ENCODE results near the gene SKOR1. TPM values are rescaled to one million over a fixed set of nuclear protein-coding genes. Genes with fewer than 3 reads are reported as not detected.

The SKOR1 gene
- total and polyA plus RNA-seq, 2 donors: 0.14 to 0.46 TPM

DNA sequence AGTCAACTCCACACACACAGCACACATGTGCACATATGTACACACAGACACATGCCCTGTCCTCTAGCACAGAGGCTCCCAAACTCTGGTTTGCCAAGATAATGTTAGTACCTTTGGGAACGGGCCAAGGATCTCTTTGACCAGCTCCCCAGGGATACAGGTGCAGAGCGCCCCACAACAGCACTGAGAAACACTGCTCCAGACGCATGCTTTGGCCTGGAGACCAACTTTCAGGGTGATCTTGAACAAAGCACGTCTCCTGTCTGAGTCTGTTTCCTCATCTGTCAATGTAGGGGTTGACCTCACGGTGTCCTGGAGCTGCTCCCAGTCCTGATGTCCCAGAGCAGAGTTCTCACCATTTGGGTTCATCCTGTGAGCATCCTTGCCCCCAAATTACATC is 15.9 kb upstream of the SKOR1 start:
- peaks cover 12 to 16% of the 10 kb centered on the region in 2 donors for H3K36me3 ChIP-seq (ENCODE audit: control insufficient read depth in 2 of 2, insufficient read depth in 2 of 2, low read length in 1 of 2)
- DNase-seq (ENCODE audit: low read depth in 6 of 9, low spot score in 9 of 9): no peak
- no peak overlapping the region for H3K4me3 ChIP-seq (ENCODE audit: low read length in 2 of 2)
- no peak overlapping the region for H3K27ac ChIP-seq (ENCODE audit: low read depth in 1 of 2, low read length in 1 of 2)
- H3K27me3 ChIP-seq (ENCODE audit: control insufficient read depth in 2 of 2, insufficient read depth in 1 of 2, low read length in 1 of 2): peaks cover 0 to 7% of the 10 kb centered on the region in 2 donors
- no peaks in the 10 kb centered on the region for H3K9me3 ChIP-seq (ENCODE audit: control insufficient read depth in 2 of 2, insufficient read depth in 1 of 2, low read length in 1 of 2)
- peaks cover 5 to 22% of the 10 kb centered on the region in 2 donors for H3K4me1 ChIP-seq (ENCODE audit: control insufficient read depth in 2 of 2, insufficient read depth in 2 of 2, low read length in 2 of 2)
- WGBS: 97% methylated on average over 5 of the region's 5 CpGs

DNA sequence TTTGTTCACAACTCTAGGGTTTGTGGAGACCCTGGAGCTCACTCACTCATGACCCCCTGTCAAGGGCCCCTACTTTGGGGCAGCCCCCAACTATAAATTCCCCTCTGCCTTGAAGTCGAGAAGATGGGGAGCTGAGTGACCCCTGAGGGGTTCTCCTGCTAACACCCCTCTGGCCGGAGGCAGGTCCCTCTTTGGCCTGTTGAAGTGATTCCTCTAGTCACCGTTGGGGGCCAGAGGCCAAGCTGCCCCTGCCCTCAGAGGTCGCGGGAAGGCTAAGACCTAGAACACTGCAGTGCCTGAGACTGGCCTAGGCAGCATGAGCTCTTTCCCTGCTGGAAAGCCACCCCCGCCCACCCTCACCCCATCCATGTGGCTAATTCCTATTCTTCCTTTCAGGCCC is 15.4 kb upstream of the SKOR1 start:
- 98% methylated on average over 6 of the region's 6 CpGs for WGBS
- Histone ChIP-seq H3K4me3 (ENCODE audit: low read length in 2 of 2) (no peak overlapping the region), H3K36me3 (ENCODE audit: control insufficient read depth in 2 of 2, insufficient read depth in 2 of 2, low read length in 1 of 2) (peaks cover 12 to 16% of the 10 kb centered on the region in 2 donors), H3K9me3 (ENCODE audit: control insufficient read depth in 2 of 2, insufficient read depth in 1 of 2, low read length in 1 of 2) (no peaks in the 10 kb centered on the region), H3K27ac (ENCODE audit: low read depth in 1 of 2, low read length in 1 of 2) (no peak overlapping the region), H3K4me1 (ENCODE audit: control insufficient read depth in 2 of 2, insufficient read depth in 2 of 2, low read length in 2 of 2) (peaks cover 5 to 17% of the 10 kb centered on the region in 2 donors), H3K27me3 (ENCODE audit: control insufficient read depth in 2 of 2, insufficient read depth in 1 of 2, low read length in 1 of 2) (peaks cover 0 to 7% of the 10 kb centered on the region in 2 donors)
- no peak for DNase-seq (ENCODE audit: low read depth in 6 of 9, low spot score in 9 of 9)

DNA sequence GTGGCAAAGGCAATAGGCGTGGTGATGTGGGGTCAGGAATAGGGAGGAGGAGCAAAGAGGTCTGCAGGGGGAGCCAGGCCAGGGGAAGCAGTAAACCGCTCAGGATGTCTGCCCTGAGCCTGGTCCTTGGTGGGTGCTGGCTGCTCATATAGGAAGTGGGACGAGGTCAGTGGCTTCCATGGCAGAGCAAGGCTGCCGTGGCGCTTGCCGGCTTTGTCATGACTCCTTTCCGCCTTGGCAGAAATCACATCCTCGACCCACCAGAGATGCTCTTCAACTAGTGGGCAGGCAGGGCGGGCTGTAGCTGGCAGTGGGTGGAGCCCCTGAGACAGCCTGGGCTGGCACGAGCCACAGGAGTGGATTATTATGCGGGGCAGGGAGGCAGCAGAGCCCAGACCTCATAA is 13.1 kb upstream of the SKOR1 start:
- Histone ChIP-seq H3K4me3 (ENCODE audit: low read length in 2 of 2) (no peak overlapping the region), H3K4me1 (ENCODE audit: control insufficient read depth in 2 of 2, insufficient read depth in 2 of 2, low read length in 2 of 2) (peaks cover 0 to 3% of the 10 kb centered on the region in 2 donors), H3K9me3 (ENCODE audit: control insufficient read depth in 2 of 2, insufficient read depth in 1 of 2, low read length in 1 of 2) (peaks cover 0 to 2% of the 10 kb centered on the region in 2 donors), H3K36me3 (ENCODE audit: control insufficient read depth in 2 of 2, insufficient read depth in 2 of 2, low read length in 1 of 2) (peaks cover 0 to 6% of the 10 kb centered on the region in 2 donors), H3K27me3 (ENCODE audit: control insufficient read depth in 2 of 2, insufficient read depth in 1 of 2, low read length in 1 of 2) (peaks cover 5 to 9% of the 10 kb centered on the region in 2 donors), H3K27ac (ENCODE audit: low read depth in 1 of 2, low read length in 1 of 2) (no peak overlapping the region)
- no peak for DNase-seq (ENCODE audit: low read depth in 6 of 9, low spot score in 9 of 9)
- WGBS: 50% methylated on average over 11 of the region's 11 CpGs

DNA sequence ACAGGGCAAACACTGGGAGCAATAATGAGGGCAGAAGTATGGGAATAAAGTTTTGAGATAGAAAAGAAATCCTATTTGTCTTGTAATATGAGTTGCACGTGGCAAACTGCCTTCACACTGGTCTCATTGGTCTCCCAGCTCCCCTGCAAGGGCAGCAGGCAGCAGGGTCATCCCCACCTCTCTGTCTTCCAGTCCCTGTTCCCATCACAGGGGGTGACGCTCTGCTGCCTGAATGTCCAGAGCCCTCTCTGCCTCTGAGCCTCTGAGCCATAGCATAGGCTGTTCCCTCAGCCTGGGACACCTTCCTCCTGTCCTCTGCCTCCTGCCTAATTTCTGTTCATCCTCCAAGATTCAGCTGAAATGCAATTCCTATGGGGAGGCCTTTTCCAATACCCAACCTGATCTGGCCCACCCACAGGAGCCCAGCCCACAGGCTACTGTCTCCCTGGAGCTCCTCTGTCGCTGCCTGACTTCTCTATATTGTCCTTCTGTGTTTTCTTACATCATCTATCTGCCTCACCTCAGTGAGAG is 12.1 kb upstream of the SKOR1 start:
- H3K9me3 ChIP-seq (ENCODE audit: control insufficient read depth in 2 of 2, insufficient read depth in 1 of 2, low read length in 1 of 2): peaks cover 0 to 2% of the 10 kb centered on the region in 2 donors
- H3K4me1 ChIP-seq (ENCODE audit: control insufficient read depth in 2 of 2, insufficient read depth in 2 of 2, low read length in 2 of 2): peaks cover 0 to 3% of the 10 kb centered on the region in 2 donors
- H3K4me3 ChIP-seq (ENCODE audit: low read length in 2 of 2): no peak overlapping the region
- H3K27me3 ChIP-seq (ENCODE audit: control insufficient read depth in 2 of 2, insufficient read depth in 1 of 2, low read length in 1 of 2): peaks cover 13 to 18% of the 10 kb centered on the region in 2 donors
- no peak overlapping the region for H3K27ac ChIP-seq (ENCODE audit: low read depth in 1 of 2, low read length in 1 of 2)
- no peak for DNase-seq (ENCODE audit: low read depth in 6 of 9, low spot score in 9 of 9)
- WGBS: 98% methylated on average over 3 of the region's 3 CpGs
- H3K36me3 ChIP-seq (ENCODE audit: control insufficient read depth in 2 of 2, insufficient read depth in 2 of 2, low read length in 1 of 2): no peaks in the 10 kb centered on the region

DNA sequence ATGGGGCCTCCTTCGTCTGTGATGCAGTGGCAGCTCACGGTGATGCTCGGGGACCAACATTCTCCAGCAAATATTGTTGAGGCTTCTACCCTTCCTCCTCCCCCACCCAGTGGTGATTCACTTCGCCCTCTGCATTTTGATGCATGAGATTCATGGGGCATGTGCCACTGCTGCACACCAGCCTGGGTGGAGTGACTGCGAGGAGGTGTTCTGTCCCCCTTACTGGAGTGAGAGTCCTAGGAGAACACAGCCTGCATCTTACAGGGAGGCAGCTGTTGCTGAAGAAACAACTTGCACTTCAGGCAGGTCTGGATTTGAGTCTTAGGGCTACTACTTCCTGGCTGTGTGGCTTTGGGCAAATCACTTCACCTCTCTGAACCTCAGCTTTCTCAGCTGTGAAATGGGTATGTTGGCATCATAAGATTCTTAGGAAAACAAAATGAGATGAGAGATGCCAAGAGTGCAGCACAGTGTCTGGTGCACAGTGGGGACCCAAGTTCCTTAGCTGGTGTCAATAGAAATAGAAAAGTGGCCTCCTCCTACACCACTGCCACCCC is 10.2 kb upstream of the SKOR1 start:
- H3K4me1 ChIP-seq (ENCODE audit: control insufficient read depth in 2 of 2, insufficient read depth in 2 of 2, low read length in 2 of 2): peaks cover 0 to 5% of the 10 kb centered on the region in 2 donors
- H3K9me3 ChIP-seq (ENCODE audit: control insufficient read depth in 2 of 2, insufficient read depth in 1 of 2, low read length in 1 of 2): peaks cover under 1 to 2% of the 10 kb centered on the region in 2 donors
- no peak for DNase-seq (ENCODE audit: low read depth in 6 of 9, low spot score in 9 of 9)
- H3K27ac ChIP-seq (ENCODE audit: low read depth in 1 of 2, low read length in 1 of 2): no peak overlapping the region
- H3K4me3 ChIP-seq (ENCODE audit: low read length in 2 of 2): no peak overlapping the region
- peaks cover 28 to 36% of the 10 kb centered on the region in 2 donors for H3K27me3 ChIP-seq (ENCODE audit: control insufficient read depth in 2 of 2, insufficient read depth in 1 of 2, low read length in 1 of 2)
- WGBS: 93% methylated on average over 5 of the region's 5 CpGs
- no peaks in the 10 kb centered on the region for H3K36me3 ChIP-seq (ENCODE audit: control insufficient read depth in 2 of 2, insufficient read depth in 2 of 2, low read length in 1 of 2)

DNA sequence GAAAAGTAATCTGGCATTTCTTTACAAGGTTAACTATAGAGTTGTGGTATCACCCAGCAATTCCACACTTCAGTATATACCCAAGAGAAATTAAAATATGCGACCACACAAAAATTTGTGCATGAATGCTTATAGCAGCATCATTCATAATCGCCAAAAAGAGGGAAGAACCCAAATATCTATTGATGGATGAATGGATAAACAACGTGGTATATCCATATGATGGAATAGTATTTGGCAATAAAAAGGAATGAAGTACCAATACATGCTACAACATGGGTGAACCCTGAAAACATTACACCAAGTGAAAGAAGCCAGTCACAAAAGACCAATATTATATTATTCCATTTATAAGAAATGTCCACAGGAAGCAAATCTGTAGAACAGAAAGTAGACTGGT is 8.6 kb upstream of the SKOR1 start:
- H3K27me3 ChIP-seq (ENCODE audit: control insufficient read depth in 2 of 2, insufficient read depth in 1 of 2, low read length in 1 of 2): peaks cover 43 to 52% of the 10 kb centered on the region in 2 donors
- DNase-seq (ENCODE audit: low read depth in 6 of 9, low spot score in 9 of 9): no peak
- H3K36me3 ChIP-seq (ENCODE audit: control insufficient read depth in 2 of 2, insufficient read depth in 2 of 2, low read length in 1 of 2): no peaks in the 10 kb centered on the region
- WGBS: 97% methylated on average over 3 of the region's 3 CpGs
- peaks cover 3 to 8% of the 10 kb centered on the region in 2 donors for H3K4me1 ChIP-seq (ENCODE audit: control insufficient read depth in 2 of 2, insufficient read depth in 2 of 2, low read length in 2 of 2)
- H3K4me3 ChIP-seq (ENCODE audit: low read length in 2 of 2): no peak overlapping the region
- H3K9me3 ChIP-seq (ENCODE audit: control insufficient read depth in 2 of 2, insufficient read depth in 1 of 2, low read length in 1 of 2): peaks cover 3 to 12% of the 10 kb centered on the region in 2 donors
- no peak overlapping the region for H3K27ac ChIP-seq (ENCODE audit: low read depth in 1 of 2, low read length in 1 of 2)

DNA sequence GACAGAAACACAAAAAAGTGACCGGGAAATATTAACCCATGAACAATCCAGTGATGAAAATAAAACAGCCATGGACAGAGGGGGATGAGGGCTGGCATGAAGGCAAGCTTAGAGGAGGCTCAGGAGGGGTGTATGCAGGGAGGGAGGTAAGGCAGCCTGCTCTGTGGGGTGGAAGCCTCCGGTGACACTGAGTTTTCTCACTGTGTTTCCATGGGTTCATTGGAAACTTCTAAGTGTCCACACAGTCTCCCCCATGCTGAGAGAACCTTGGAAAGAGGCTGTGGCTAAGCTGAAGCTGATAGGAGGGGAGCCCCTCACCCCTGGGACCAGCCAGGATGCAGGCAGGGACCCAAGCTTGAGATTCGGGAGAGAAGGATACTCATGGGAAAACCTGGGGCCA is 6.8 kb upstream of the SKOR1 start:
- H3K36me3 ChIP-seq (ENCODE audit: control insufficient read depth in 2 of 2, insufficient read depth in 2 of 2, low read length in 1 of 2): no peaks in the 10 kb centered on the region
- peaks cover 4 to 12% of the 10 kb centered on the region in 2 donors for H3K9me3 ChIP-seq (ENCODE audit: control insufficient read depth in 2 of 2, insufficient read depth in 1 of 2, low read length in 1 of 2)
- H3K4me1 ChIP-seq (ENCODE audit: control insufficient read depth in 2 of 2, insufficient read depth in 2 of 2, low read length in 2 of 2): peaks cover 3 to 10% of the 10 kb centered on the region in 2 donors
- DNase-seq (ENCODE audit: low read depth in 6 of 9, low spot score in 9 of 9): no peak
- peaks cover 60 to 63% of the 10 kb centered on the region in 2 donors for H3K27me3 ChIP-seq (ENCODE audit: control insufficient read depth in 2 of 2, insufficient read depth in 1 of 2, low read length in 1 of 2)
- no peak overlapping the region for H3K4me3 ChIP-seq (ENCODE audit: low read length in 2 of 2)
- 92% methylated on average over 3 of the region's 3 CpGs for WGBS
- no peak overlapping the region for H3K27ac ChIP-seq (ENCODE audit: low read depth in 1 of 2, low read length in 1 of 2)

DNA sequence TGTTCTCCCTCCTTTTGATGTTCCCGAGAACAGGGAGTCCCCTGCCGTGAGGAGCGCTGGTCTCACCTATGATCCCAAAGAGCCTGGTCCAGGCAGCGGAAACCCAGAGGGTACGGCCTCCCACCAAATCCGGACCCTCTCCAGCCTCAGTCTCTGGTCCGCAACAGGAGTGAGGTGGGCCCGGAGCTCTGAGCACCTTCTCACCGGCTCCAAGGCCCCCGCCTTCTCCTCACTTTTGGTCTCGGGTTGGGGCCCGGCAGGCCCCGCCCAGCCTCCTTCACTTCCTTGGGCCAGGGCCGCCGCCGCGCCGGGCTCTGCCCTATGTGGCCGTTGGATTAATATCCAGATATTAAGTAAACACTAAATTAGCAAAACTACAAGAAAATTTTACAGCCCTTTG is 5.7 kb upstream of the SKOR1 start:
- Histone ChIP-seq H3K27me3 (ENCODE audit: control insufficient read depth in 2 of 2, insufficient read depth in 1 of 2, low read length in 1 of 2) (peaks cover 71 to 75% of the 10 kb centered on the region in 2 donors), H3K36me3 (ENCODE audit: control insufficient read depth in 2 of 2, insufficient read depth in 2 of 2, low read length in 1 of 2) (no peaks in the 10 kb centered on the region), H3K27ac (ENCODE audit: low read depth in 1 of 2, low read length in 1 of 2) (no peak overlapping the region), H3K4me1 (ENCODE audit: control insufficient read depth in 2 of 2, insufficient read depth in 2 of 2, low read length in 2 of 2) (peaks cover 3 to 15% of the 10 kb centered on the region in 2 donors), H3K9me3 (ENCODE audit: control insufficient read depth in 2 of 2, insufficient read depth in 1 of 2, low read length in 1 of 2) (peaks cover 4 to 15% of the 10 kb centered on the region in 2 donors), H3K4me3 (ENCODE audit: low read length in 2 of 2) (no peak overlapping the region)
- 20% methylated on average over 19 of the region's 19 CpGs for WGBS
- DNase-seq (ENCODE audit: low read depth in 6 of 9, low spot score in 9 of 9): no peak

DNA sequence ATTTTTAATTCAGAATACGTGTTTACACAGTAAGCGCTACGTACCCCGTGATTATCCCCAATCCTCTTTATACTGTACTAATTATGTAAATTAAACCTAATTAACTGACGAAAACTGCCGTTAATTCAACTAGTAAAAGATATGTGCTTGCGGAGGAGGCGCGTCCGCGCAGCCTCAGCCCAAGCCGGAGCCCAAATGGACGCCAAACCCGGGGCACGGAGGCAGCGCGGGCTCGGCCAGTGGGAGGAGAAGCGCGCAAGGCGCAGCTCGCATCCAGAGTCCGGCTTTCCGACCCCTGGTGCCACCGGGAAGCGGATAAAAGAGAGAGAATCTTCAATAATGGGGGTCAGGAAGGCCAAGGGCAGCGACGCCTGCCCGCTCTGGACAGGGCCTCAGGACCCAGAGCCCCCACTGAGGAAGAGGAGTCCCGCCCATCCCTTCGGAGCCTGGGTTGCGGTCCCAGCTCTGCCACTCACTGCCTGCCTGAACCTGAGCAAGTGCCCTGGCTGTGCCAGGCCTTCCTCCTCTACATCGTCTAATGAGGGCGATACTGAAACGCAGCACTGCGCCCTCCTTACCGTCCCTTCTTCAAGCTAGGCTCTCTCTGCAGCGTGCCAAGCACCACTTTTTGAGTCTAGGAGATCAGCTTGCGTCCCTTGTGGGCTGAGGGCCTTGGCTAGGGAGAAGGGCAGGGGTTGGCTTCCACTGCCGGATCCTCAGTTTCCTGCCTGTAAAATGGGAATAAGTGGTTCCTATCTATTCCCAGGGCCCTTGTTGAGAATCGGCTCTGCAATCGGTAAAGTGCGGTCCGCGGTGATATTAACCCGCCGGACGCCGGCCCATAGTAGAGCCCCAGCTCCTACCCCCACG is 5.0 kb upstream of the SKOR1 start:
- H3K4me3 ChIP-seq (ENCODE audit: low read length in 2 of 2): no peak overlapping the region
- DNase-seq (ENCODE audit: low read depth in 6 of 9, low spot score in 9 of 9): no peak
- H3K4me1 ChIP-seq (ENCODE audit: control insufficient read depth in 2 of 2, insufficient read depth in 2 of 2, low read length in 2 of 2): peaks cover 3 to 16% of the 10 kb centered on the region in 2 donors
- no peak overlapping the region for H3K27ac ChIP-seq (ENCODE audit: low read depth in 1 of 2, low read length in 1 of 2)
- peaks cover 4 to 15% of the 10 kb centered on the region in 2 donors for H3K9me3 ChIP-seq (ENCODE audit: control insufficient read depth in 2 of 2, insufficient read depth in 1 of 2, low read length in 1 of 2)
- WGBS: 16% methylated on average over 50 of the region's 50 CpGs
- no peaks in the 10 kb centered on the region for H3K36me3 ChIP-seq (ENCODE audit: control insufficient read depth in 2 of 2, insufficient read depth in 2 of 2, low read length in 1 of 2)
- H3K27me3 ChIP-seq (ENCODE audit: control insufficient read depth in 2 of 2, insufficient read depth in 1 of 2, low read length in 1 of 2): peaks cover 78 to 82% of the 10 kb centered on the region in 2 donors
